ELF-1 (cell line): ENCODE measurements around the gene PLLP.

Source experiments
- DNase-seq: peaks from one replicate; pipeline ENCODE4 v3.0.0-alpha.2; 2016; ENCODE audit warnings: low read depth, low spot score

The PLLP gene

DNA sequence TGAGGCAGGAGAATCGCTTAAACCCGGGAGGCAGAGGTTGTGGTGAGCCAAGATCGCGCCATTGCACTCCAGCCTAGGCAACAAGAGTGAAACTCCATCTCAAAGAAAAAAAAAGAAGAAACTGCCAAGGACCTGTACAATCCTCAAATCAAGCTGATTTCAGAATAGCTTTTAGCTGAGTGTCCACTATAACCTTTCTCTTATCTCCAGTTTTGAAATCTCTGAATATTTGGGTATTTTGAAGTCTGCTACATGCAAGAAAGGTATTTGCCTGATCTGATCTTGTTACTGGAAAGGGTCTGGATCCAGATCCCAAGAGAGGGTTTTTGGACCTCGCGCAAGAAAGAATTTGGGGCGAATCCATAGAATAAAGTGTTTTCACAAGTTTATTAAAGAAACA lies 58.5 kb downstream of the PLLP start:
- no peak for DNase-seq

- no peak for DNase-seq
These were observed 59.7 kb downstream of the PLLP start for GRCh38 chr16:57224651-57225335.

DNA sequence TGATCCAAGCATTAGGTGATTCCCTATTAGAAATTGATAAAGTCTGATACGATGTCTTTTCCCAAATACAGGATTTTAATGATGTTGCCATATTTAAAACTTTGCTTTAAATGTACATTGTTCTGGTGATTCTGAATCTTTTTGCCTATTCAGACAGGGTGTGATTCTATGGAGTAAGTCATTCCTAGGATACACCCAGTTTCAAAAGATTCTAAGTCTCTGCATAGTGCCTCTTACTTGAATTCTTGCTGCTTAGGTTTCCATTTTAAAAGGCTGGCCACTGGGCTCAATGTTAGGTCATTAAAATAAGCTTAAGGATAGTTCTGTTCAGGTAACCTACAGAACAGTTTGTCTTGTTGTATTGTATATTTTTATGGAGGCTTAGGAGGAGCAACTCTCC lies 61.4 kb downstream of the PLLP start:
- no peak for DNase-seq

DNA sequence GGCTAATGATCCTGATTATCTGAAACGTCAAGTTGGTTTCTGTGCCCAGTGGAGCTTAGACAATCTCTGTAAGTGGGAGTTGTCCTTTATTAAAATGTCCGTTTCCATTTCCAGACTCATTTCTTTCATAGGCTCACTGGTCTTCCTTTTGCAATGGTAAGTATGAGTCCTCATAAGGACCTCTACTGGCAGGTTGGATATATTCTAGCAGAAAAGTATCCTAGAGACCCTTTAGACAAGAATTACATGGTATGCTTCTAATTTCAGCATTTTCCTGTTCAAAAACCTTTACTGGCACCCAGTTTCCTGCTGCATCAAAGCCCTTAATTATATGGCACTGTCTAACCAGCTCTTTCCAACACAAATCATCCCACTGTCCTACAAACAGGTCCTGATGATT lies 67.5 kb downstream of the PLLP start:
- no peak for DNase-seq

DNA sequence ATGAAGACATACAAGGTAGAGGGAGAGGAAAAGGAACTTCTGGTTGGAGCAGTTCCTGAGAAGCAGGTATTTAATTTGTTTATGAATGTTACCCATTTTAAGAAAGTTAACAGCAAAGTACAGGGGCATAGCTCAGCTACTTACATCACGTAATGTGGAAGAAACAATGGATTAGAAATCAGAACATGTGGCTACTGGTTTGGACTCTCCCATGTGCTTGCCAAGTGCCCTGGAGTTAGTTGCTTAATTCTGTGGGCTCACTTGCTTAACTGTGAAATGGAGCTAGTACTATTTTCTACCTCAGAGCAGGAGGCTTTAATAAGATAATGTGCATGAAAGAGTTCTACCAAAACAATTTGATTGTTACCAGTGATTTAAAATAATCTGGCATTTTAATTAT lies 71.0 kb downstream of the PLLP start:
- no peak for DNase-seq

- no peak for DNase-seq
These were observed 74.7 kb downstream of the PLLP start for GRCh38 chr16:57209780-57210179.

DNA sequence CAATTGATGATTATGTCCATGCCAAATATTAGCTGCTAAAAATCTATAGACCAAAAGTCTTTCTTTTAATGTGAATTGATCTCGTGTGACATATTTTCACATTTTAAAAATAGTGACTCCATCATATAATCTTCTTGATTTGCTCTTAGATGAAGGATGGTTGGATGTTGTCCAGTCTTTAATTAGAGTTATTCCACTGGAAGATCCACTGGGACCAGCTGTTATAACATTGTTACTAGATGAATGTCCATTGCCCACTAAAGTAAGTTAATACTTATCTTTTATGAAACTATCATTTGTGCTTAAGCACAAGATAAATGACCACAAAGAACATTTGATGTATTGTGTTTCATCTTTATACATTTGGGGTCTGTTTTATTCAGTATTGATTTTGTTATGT lies 75.5 kb downstream of the PLLP start:
- DNase-seq, result no peak
